ENCODE measurements around the gene FAM83C.

FAM83C gene

GRCh38 chr20:35291654-35292503 is at the start of gene FAM83C:
Gene FAM83C (minus strand): TSS chr20:35292425. CDS start chr20:35292304, 121 bp downstream.
- no peak for DNase-seq (ENCODE audit: low spot score)

DNA sequence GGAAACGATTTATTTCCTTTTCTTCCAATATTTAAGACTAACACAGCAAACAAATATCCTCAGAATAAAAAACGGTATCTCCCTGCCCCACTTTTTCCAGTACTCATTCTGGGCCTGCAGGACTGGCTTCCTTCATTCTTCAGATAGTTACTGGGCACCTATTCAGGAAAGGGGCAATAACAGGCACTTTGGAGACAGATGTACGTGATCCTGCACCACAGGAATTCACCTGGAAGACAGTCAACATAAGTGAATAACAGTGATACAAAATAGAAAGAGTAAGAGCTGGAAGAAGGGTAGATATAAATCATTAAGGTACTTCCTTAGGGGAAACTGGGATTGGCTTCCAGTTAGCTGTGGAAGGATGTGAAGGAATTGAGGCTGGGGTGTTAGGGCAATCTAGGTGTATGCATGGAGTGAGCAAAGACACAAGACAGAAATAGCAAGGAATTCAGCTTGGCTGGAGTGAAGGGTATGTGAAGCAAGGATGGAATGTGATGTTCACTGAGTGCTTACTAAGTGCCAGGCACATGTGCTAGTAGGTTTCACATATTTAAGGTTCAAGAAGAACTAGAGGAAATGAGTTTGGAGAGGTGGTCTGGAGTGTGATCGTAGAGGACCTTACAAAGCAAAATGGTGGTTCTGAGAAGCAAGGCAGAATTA is 49.3 kb upstream of the FAM83C start:
- DNase-seq (ENCODE audit: low spot score), result no peak

- DNase-seq (ENCODE audit: low spot score), result no peak
These were observed 48.2 kb upstream of the FAM83C start for GRCh38 chr20:35340436-35340835.

- no peak for DNase-seq (ENCODE audit: low spot score)
These were observed 47.4 kb upstream of the FAM83C start for GRCh38 chr20:35339636-35340035.

DNA sequence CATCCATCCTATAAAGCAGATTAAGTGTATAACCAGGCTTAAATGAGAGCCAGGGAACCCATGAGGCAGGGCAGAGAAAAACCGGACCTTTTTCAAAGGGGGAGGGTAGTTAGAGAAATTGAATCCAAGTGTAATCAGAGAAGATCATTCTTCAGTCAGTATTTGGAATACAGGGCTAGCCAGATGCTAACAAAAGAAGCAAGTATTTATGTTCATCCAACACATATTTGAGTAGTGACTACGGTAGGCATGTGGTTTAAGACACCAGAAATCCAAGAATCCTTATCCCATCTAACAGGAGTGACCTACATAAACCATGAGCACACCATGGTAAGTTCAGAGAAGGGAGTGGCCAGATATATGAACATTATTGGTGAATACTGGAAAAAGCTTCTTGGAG is 46.8 kb upstream of the FAM83C start:
- DNase-seq (ENCODE audit: low spot score), result peak; percentile 69

- DNase-seq (ENCODE audit: low spot score), result no peak
These were observed 42.3 kb upstream of the FAM83C start for GRCh38 chr20:35334311-35335101.

DNA sequence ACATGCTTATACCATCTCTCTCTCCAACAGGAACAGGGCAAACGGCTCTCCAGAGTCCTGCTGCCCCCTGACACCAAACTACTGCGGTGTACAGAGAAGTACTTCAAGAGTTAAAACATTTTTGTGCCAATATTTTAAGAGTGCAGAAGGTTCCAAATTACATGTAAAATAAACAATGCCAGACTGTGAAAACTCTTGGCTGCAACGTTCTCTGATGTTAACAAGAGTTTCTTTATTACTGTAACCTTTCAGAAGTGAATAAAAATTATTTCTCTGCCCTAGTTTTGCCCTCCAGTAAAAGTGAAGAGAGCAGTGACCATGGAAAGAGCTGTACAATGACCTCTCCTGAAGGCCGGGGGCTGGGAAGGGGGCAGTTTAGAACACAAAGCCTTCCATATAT is 41.4 kb upstream of the FAM83C start:
- DNase-seq (ENCODE audit: low spot score), result no peak

- no peak for DNase-seq (ENCODE audit: low spot score)
These were observed 40.4 kb upstream of the FAM83C start for GRCh38 chr20:35332540-35333200.

DNA sequence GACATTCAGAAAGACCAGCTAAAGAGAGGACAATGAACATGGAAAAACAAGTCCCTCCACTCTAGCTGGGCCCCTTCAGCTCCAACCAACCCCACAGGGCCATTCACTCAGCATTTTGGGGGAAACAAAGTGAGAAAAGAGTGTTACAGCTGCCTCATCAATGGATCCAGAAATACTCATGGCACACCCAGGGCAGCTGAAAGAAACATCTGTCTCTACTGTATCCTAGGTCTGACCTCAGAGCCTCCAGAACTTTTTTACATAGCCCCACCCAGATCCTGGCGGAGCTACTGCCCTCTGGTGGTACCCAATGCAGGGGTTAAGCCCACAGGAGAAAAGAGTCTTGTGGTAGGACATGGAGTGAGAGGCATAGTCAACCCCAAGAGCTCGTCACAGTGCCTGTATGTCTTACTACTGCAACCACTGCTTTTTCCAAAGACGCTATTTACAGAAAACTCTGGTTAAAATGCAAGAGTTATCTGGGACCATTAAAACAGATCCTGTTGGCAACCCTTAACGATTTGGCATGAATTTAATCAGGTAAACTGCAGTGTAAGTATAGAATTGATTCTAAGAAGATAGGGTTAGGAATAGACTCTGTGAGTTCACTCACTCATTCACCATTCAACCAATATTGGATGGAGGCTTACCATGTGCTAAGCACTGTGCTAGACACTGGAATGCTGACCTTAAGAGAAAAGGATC is 37.4 kb upstream of the FAM83C start:
- DNase-seq (ENCODE audit: low spot score), result no peak

- no peak for DNase-seq (ENCODE audit: low spot score)
These were observed 36.5 kb upstream of the FAM83C start for GRCh38 chr20:35328689-35329088.

DNA sequence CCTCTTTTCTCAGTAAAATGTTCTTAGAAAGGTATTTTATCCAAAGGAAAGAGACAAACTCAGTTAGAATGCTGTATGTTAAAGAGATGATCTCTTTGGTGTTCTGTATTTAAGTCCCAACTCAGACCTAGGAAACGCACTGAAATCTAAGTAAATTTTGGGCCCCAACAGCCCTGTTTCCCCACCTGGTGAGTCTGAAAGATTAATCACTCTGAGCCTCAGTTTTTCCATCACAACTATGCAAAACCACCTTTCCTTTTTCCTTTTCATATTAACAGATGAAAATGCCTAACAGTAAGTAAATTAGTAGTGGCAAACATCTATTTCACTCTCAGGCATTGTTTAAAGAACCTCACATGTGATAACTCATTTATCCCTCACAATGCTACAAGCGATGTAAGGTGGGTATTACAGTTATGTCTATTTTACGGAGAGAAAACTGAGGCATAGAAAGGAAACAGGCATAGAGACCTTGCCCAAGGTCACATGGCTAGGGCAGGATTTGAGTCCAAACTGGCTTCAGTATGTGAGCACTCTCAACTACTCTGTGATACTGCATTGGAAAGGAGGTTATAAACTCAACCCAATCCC is 36.0 kb upstream of the FAM83C start:
- no peak for DNase-seq (ENCODE audit: low spot score)

- no peak for DNase-seq (ENCODE audit: low spot score)
These were observed 35.1 kb upstream of the FAM83C start for GRCh38 chr20:35327074-35327976.

GRCh38 chr20:35326740-35327073 is 34.5 kb upstream of the FAM83C start:
- no peak for DNase-seq (ENCODE audit: low spot score)

DNA sequence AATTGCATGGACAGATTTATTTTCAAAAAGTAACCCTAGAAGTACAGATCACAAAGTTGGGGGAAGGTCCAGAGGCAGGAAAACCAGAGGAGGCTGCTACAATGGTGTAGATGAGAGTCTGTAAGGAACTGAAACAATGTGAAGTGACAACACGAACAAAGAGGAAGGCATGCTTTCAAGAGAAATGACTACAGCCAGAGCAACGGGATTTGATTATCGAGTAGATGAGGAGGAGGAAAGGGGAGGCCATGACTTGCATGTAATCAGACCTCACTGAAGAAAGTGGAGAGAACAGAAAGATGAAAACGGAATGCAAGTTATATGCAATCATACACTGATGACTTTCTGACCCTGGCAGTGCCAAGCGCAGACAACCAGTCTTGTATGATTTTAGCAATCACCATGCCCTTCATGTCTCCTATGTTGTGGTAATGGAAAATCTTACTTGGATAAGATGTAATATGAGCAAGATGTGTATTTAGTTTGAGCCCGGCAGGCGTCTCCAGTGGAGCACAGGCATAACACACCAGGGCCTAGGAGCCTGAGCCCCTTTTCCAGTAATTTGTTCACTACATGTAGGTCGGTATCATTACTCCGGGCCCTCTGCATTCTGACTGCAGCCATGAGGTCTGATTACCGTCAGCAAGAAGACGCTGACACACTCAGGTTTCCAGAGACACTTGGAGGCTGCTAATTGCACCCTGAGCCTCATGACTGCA is 34.0 kb upstream of the FAM83C start:
- DNase-seq (ENCODE audit: low spot score), result no peak

- no peak for DNase-seq (ENCODE audit: low spot score)
These were observed 33.2 kb upstream of the FAM83C start for GRCh38 chr20:35325401-35325800.

DNA sequence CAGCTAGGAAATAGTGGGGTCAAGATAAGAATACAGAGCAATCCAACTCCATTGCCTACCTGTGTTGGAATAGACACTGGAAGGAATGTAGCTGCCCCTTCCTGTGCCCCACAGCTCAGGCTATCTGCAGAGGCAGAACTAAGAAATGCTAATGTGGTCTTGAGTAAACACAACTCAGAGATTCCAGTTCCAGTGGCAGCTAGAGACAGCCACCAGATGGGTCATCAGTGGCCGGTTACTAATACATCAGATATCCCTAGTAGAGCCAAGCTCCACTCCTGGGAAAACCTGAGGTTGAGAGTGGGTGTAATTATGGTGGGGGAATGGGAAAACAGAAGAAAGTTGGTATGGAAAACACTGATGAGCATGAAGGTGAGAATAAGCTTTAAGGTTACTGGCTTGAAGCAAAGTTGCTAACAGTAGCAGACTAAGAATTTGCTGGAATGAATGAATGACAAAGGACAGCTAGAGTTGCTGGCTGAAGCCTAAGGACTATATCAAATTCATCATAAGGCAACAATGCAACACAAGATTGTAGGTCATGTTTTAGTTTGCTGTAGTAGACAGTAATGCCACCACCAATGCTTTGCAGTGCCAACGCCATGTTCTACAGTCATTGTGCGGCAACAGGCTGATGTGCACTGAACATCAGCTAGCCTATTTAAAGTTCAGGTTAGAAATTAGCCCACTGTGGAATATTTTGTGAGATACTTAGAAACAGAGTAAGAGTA is 28.3 kb upstream of the FAM83C start:
- peak; percentile 49 for DNase-seq (ENCODE audit: low spot score)

GRCh38 chr20:35319871-35320197 is 27.6 kb upstream of the FAM83C start:
- no peak for DNase-seq (ENCODE audit: low spot score)

DNA sequence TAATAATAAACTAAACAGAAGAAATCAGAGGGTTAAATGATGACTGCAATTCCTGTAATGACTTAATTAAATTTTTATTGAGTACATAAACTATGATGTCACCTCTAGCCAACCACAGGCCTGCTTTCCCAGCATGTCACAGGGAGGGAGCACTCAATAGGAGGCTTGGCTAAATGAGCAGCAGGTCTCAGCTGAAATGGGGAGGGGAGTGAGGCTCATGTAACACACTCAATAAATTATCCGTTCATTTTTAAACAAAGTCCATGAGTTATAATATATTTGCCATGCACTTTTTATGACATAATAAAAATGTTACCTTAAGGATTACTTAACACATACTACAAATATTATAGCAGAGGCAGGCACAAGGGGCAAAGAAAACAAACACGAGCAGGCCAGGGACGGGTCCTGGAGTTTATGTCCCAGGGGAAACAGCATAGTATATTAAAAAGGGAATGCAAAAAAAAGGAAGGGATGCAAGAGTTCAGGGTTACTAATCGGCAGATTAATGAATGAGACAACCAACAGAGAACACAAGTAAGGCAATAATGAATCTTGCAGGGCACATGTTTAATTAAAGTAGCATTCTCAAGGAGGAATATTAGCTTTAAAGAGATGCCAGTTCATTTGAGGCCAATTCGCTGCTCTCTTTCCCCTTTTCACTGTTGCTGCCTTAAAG is 27.1 kb upstream of the FAM83C start:
- peak; percentile 47 for DNase-seq (ENCODE audit: low spot score)

All from AG08396 (cell line).